Measurements from ENCODE around the gene UBA5.

UBA5 gene

GRCh38 chr3:132722165-132723023 lies 62.3 kb downstream of the UBA5 start, which contains the start of gene NPHP3:
TSS of gene NPHP3 (minus strand) at chr3:132722409. CDS start at chr3:132722355, 54 bp downstream.
- DNase-seq: peak; percentile 88

- DNase-seq: no peak
Observed at GRCh38 chr3:132723024-132723950, 63.2 kb downstream of the UBA5 start.

DNA sequence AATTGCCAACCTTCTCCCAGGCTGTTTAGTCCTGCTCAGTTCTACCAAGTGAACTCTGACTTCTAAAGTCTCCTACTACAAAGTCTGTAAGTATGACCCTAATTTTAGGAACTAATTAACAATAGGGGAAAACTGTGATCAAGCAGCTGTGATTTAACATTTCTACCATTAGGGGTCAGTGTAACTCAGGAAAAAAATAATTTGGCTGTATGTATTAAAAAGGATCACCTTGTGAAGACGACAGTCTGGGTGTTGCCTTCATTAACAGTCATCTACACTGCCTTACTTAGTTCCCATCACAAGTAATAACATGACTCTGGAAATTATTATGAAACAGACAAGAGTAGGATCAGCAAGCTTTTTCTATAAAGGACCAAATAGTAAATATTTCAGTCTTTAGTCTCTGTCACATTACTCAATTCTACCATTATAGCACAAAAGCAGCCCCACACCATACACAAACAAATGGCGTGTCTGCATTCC lies 66.3 kb downstream of the UBA5 start:
- DNase-seq: no peak

Measured in GDM1 (cell line).